Measurements from ENCODE around the gene TBC1D8. TPM values are rescaled to one million over a fixed set of nuclear protein-coding genes. Genes with fewer than 3 reads are reported as not detected.

The TBC1D8 gene
- total and polyA plus RNA-seq, 2 donors (not counting 1 experiment from before 2014, with no cell fraction given), result 1.7 to 15.7 TPM

- CTCF ChIA-PET, result no interaction called here
- H3K4me3 ChIP-seq (ENCODE audit: control extremely low read depth in 1 of 5, extremely low read depth in 1 of 5, insufficient read depth in 1 of 5, low read depth in 2 of 5, low read length in 4 of 5), result no peak overlapping the region
- DNase-seq (no peak), ATAC-seq (ENCODE audit: low read depth) (no peak)
- no peak overlapping the region for H3K9ac ChIP-seq (ENCODE audit: low read length)
- POLR2A ChIA-PET, result no interaction called here
- H3K4me1 Mint-ChIP-seq, result no peaks in the 10 kb centered on the region
- H3K9me3 ChIP-seq (ENCODE audit: control extremely low read depth in 1 of 3, control insufficient read depth in 2 of 3, insufficient read depth in 1 of 3, low read length in 2 of 3), result peaks cover 3 to 9% (median 7%) of the 10 kb centered on the region in 3 donors
- H3K27ac Mint-ChIP-seq, result no peak overlapping the region
- no peaks in the 10 kb centered on the region for H3K36me3 ChIP-seq (replicated peaks in 1 of 2; ENCODE audit: control extremely low read depth in 1 of 2, control insufficient read depth in 1 of 2, extremely low read depth in 1 of 2, insufficient read depth in 2 of 2, low read length in 1 of 2)
- TF ChIP-seq EZH2 (IDR thresholded peaks at IDR 0.05; ENCODE audit: borderline replicate concordance, insufficient read depth, low read depth, low read length, poor library complexity, severe bottlenecking) (no peak), CTCF (IDR thresholded peaks at IDR 0.05) (no peak)
- no peak overlapping the region for H2AFZ ChIP-seq (ENCODE audit: insufficient read depth, low read depth, low read length, poor library complexity, severe bottlenecking)
- H3K79me2 ChIP-seq (ENCODE audit: control insufficient read depth, insufficient read depth, low read length), result no peaks in the 10 kb centered on the region
- intact Hi-C loops (cut with micrococcal nuclease), result no loop called here
- peaks cover 5% of the 10 kb centered on the region for H3K27me3 Mint-ChIP-seq
- no peak overlapping the region for H3K27ac ChIP-seq (ENCODE audit: low read length in 2 of 2)
- no peaks in the 10 kb centered on the region for H4K20me1 ChIP-seq (ENCODE audit: control insufficient read depth, insufficient read depth, low read length, poor library complexity, severe bottlenecking)
- peaks cover 11% of the 10 kb centered on the region for H3K9me3 Mint-ChIP-seq (ENCODE audit: insufficient read depth)
- H3K4me2 ChIP-seq (replicated peaks; ENCODE audit: low read depth, low read length, poor library complexity, severe bottlenecking), result no peak overlapping the region
- H3K27me3 ChIP-seq (replicated peaks in 1 of 4; ENCODE audit: control extremely low read depth in 1 of 4, control insufficient read depth in 3 of 4, insufficient read depth in 4 of 4, low read length in 3 of 4), result no peaks in the 10 kb centered on the region
- no peaks in the 10 kb centered on the region for H3K4me1 ChIP-seq (ENCODE audit: control insufficient read depth in 2 of 2, insufficient read depth in 2 of 2, low read length in 2 of 2)
- no peak overlapping the region for H3K4me3 Mint-ChIP-seq
- WGBS (ENCODE audit: insufficient coverage), result no CpG with 5 or more reads among the region's 4 CpGs
Observed at GRCh38 chr2:101105654-101106053, 45.5 kb downstream of the TBC1D8 start.

- POLR2A ChIA-PET, result no interaction called here
- Histone ChIP-seq H3K4me2 (replicated peaks; ENCODE audit: low read depth, low read length, poor library complexity, severe bottlenecking) (no peak overlapping the region), H3K4me1 (ENCODE audit: control insufficient read depth in 2 of 2, insufficient read depth in 2 of 2, low read length in 2 of 2) (no peaks in the 10 kb centered on the region), H3K27me3 (replicated peaks in 1 of 4; ENCODE audit: control extremely low read depth in 1 of 4, control insufficient read depth in 3 of 4, insufficient read depth in 4 of 4, low read length in 3 of 4) (peaks cover 0 to 3% (median 1%) of the 10 kb centered on the region in 4 experiments), H3K9ac (ENCODE audit: low read length) (no peak overlapping the region), H3K4me3 (ENCODE audit: control extremely low read depth in 1 of 5, extremely low read depth in 1 of 5, insufficient read depth in 1 of 5, low read depth in 2 of 5, low read length in 4 of 5) (no peak overlapping the region), H2AFZ (ENCODE audit: insufficient read depth, low read depth, low read length, poor library complexity, severe bottlenecking) (no peak overlapping the region), H3K79me2 (ENCODE audit: control insufficient read depth, insufficient read depth, low read length) (no peaks in the 10 kb centered on the region), H3K27ac (ENCODE audit: low read length in 2 of 2) (no peak overlapping the region), H3K36me3 (replicated peaks in 1 of 2; ENCODE audit: control extremely low read depth in 1 of 2, control insufficient read depth in 1 of 2, extremely low read depth in 1 of 2, insufficient read depth in 2 of 2, low read length in 1 of 2) (no peaks in the 10 kb centered on the region), H3K9me3 (ENCODE audit: control extremely low read depth in 1 of 3, control insufficient read depth in 2 of 3, insufficient read depth in 1 of 3, low read length in 2 of 3) (peaks cover 1 to 8% (median 3%) of the 10 kb centered on the region in 3 donors), H4K20me1 (ENCODE audit: control insufficient read depth, insufficient read depth, low read length, poor library complexity, severe bottlenecking) (no peaks in the 10 kb centered on the region)
- CTCF ChIA-PET, result no interaction called here
- TF ChIP-seq EZH2 (IDR thresholded peaks at IDR 0.05; ENCODE audit: borderline replicate concordance, insufficient read depth, low read depth, low read length, poor library complexity, severe bottlenecking), result no peak
- no peak for TF ChIP-seq CTCF (IDR thresholded peaks at IDR 0.05)
- DNase-seq (no peak), ATAC-seq (ENCODE audit: low read depth) (no peak)
- intact Hi-C loops (cut with micrococcal nuclease), result no loop called here
- H3K27ac Mint-ChIP-seq, result no peak overlapping the region
- no peaks in the 10 kb centered on the region for H3K4me1 Mint-ChIP-seq
- peaks cover 44% of the 10 kb centered on the region for H3K27me3 Mint-ChIP-seq
- peaks cover 11% of the 10 kb centered on the region for H3K9me3 Mint-ChIP-seq (ENCODE audit: insufficient read depth)
- no peak overlapping the region for H3K4me3 Mint-ChIP-seq
Observed at GRCh38 chr2:101097638-101098037, 53.5 kb downstream of the TBC1D8 start.

Data from B cell (primary cell).